HCT116 (cell line): Measurements from ENCODE around the gene PHACTR1. TPM values are rescaled to one million over a fixed set of nuclear protein-coding genes. Genes with fewer than 3 reads are reported as not detected.

ENCODE experiments used
- ATAC-seq: fragments of 200-7000 bp; cut with Tn5 transposase; 2 replicates; pipeline ENCODE4 v1.9.1; 2020; ENCODE audit warnings: mild to moderate bottlenecking, moderate library complexity
- BruUV-seq: library from RNA; stranded (reverse); fragments of 400-500 nt; replicated peaks from 2 replicates; lab custom pipeline; 2021; lab: Mats Ljungman, UMichigan
- CTCF ChIA-PET: fragments of 300-600 bp; sonication (Branson Sonifier 250); formaldehyde crosslinking; loops from one replicate; lab custom pipeline; 2021; ENCODE audit warnings: antibody characterized with exemption; lab: Charles Lee
- POLR2A ChIA-PET: fragments of 300-600, 350-600 bp; sonication (Branson Sonifier 250); formaldehyde crosslinking; loops from one replicate; lab custom pipeline; 2021; ENCODE audit warnings: antibody characterized with exemption; lab: Charles Lee
- RAD21 ChIA-PET, 2 experiments: fragments of 300-600 bp; sonication (Branson Sonifier 250); formaldehyde crosslinking; loops; one replicate each; lab custom pipeline; 2023; ENCODE audit warnings: low total read pairs in 2 of 2; ENCODE audit not compliant: uncharacterized antibody in 2 of 2, unreplicated experiment in 2 of 2, low non-redundant PET in 1 of 2; lab: Charles Lee
- DNase-seq: peaks from one replicate; pipeline ENCODE4 v3.0.0-alpha.2; 2010; ENCODE audit warnings: low read depth, low spot score
- H2AFZ ChIP-seq: fragments of 200-600 bp; shearing (Covaris generic), sonication (generic); 2 replicates; pipeline ENCODE4 v1.6.1; 2017; ENCODE audit warnings: low read depth, mixed run types, mixed read lengths, antibody characterized with exemption, low read length; ENCODE audit not compliant: poor library complexity, severe bottlenecking
- H3K27ac ChIP-seq: 2 replicates; pipeline ENCODE4 v1.5.1; 2012; ENCODE audit warnings: low read depth, low read length
- H3K27me3 ChIP-seq: fragments of 200-600 bp; sonication (generic); 2 replicates; pipeline ENCODE4 v1.6.1; 2016; ENCODE audit warnings: mixed run types, low read length, mixed read lengths; ENCODE audit not compliant: insufficient read depth
- H3K36me3 ChIP-seq, 2 experiments: fragments of 200-500 bp in 1 of 2; fragments of 200-600 bp in 1 of 2; sonication (Bioruptor generic) in 1 of 2; sonication (generic) in 1 of 2; 2 replicates each; pipeline versions ENCODE4 v1.5.1 to v1.6.1; 2014 to 2016; ENCODE audit warnings: low read length in 2 of 2, inconsistent platforms in 1 of 2, mixed read lengths in 1 of 2, mixed run types in 1 of 2; ENCODE audit not compliant: insufficient read depth in 2 of 2, control insufficient read depth in 1 of 2
- H3K4me1 ChIP-seq, 2 experiments: fragments of 200-600 bp in 1 of 2; sonication (generic) in 1 of 2; 2 replicates each; pipeline versions ENCODE4 v1.5.1 to v1.6.1; 2012 to 2017; ENCODE audit warnings: low read length in 2 of 2, inconsistent platforms in 1 of 2, mild to moderate bottlenecking in 1 of 2, mixed read lengths in 1 of 2, mixed run types in 1 of 2, moderate library complexity in 1 of 2; ENCODE audit not compliant: insufficient read depth in 2 of 2, control insufficient read depth in 1 of 2
- H3K4me2 ChIP-seq: fragments of 200-600 bp; sonication (generic); 2 replicates; pipeline ENCODE4 v1.6.1; 2017; ENCODE audit warnings: mixed run types, low read length, mixed read lengths
- H3K4me3 ChIP-seq, 2 experiments: fragments of 200-600 bp in 1 of 2; sonication (generic) in 1 of 2; replicated peaks in 1 of 2; 2 replicates each; pipeline ENCODE4 v1.5.1; 2011 to 2016; ENCODE audit warnings: low read length in 2 of 2, control low read depth in 1 of 2, low read depth in 1 of 2, mild to moderate bottlenecking in 1 of 2, mixed read lengths in 1 of 2, mixed run types in 1 of 2
- H3K79me2 ChIP-seq: fragments of 200-600 bp; sonication (generic); 2 replicates; pipeline ENCODE4 v1.6.1; 2017; ENCODE audit warnings: mild to moderate bottlenecking, mixed run types, low read length, moderate library complexity, mixed read lengths; ENCODE audit not compliant: insufficient read depth
- H3K9ac ChIP-seq: fragments of 200-600 bp; sonication (generic); 2 replicates; pipeline ENCODE4 v1.6.1; 2016; ENCODE audit warnings: low read length, mixed read lengths
- H3K9me2 ChIP-seq: fragments of 200-600 bp; sonication (generic), shearing (Covaris generic); 2 replicates; pipeline ENCODE4 v1.6.1; 2017; ENCODE audit warnings: mixed run types, mild to moderate bottlenecking, moderate library complexity; ENCODE audit not compliant: insufficient read depth
- H3K9me3 ChIP-seq, 2 experiments: fragments of 200-500 bp in 1 of 2; fragments of 200-600 bp in 1 of 2; sonication (Bioruptor generic) in 1 of 2; sonication (generic) in 1 of 2; 2 replicates each; pipeline ENCODE4 v1.6.1; 2014 to 2017; ENCODE audit warnings: low read length in 2 of 2, mixed read lengths in 2 of 2, inconsistent platforms in 1 of 2, low read depth in 1 of 2, mild to moderate bottlenecking in 1 of 2, mixed run types in 1 of 2, moderate library complexity in 1 of 2; ENCODE audit not compliant: control insufficient read depth in 1 of 2, insufficient read depth in 1 of 2
- H4K20me1 ChIP-seq: fragments of 200-600 bp; sonication (generic), shearing (Covaris generic); 2 replicates; pipeline ENCODE4 v1.6.1; 2017; ENCODE audit warnings: mixed run types, mild to moderate bottlenecking, moderate library complexity; ENCODE audit not compliant: insufficient read depth
- CEBPB ChIP-seq: IDR thresholded peaks from 2 replicates; pipeline ENCODE4 v1.6.1; 2012; ENCODE audit warnings: low read depth
- EZH2 ChIP-seq: fragments of 200-600 bp; sonication (generic); IDR thresholded peaks from 2 replicates; pipeline ENCODE4 v1.6.1; 2017; ENCODE audit warnings: antibody characterized with exemption, mixed run types
- FOSL1 ChIP-seq: IDR thresholded peaks from 2 replicates; pipeline ENCODE4 v1.6.1; 2012; ENCODE audit warnings: low read depth
- POLR2A ChIP-seq: IDR thresholded peaks from 2 replicates; pipeline ENCODE4 v1.7.0; 2011; ENCODE audit warnings: borderline replicate concordance; ENCODE audit not compliant: insufficient read depth, insufficient read length; ENCODE audit errors: extremely low read depth
- RAD21 ChIP-seq: IDR thresholded peaks from 2 replicates; pipeline ENCODE4 v1.6.1; 2012; ENCODE audit warnings: low read depth, mild to moderate bottlenecking
- SIN3A ChIP-seq: IDR thresholded peaks from 2 replicates; pipeline ENCODE4 v1.6.1; 2012; ENCODE audit warnings: low read depth
- SP1 ChIP-seq: IDR thresholded peaks from 2 replicates; pipeline ENCODE4 v1.6.1; 2012; ENCODE audit warnings: low read depth
- SRF ChIP-seq: IDR thresholded peaks from 2 replicates; pipeline ENCODE4 v1.6.1; 2012; ENCODE audit warnings: low read depth
- YY1 ChIP-seq: IDR thresholded peaks from 2 replicates; pipeline ENCODE4 v1.6.1; 2011; ENCODE audit warnings: low read length, low read depth, moderate library complexity, mild to moderate bottlenecking; ENCODE audit not compliant: insufficient replicate concordance; ENCODE audit errors: extremely low read depth
- intact Hi-C: fragments of 100-400 bp; cut with micrococcal nuclease; formaldehyde crosslinking; loops from 2 replicates; pipeline ENCODE4 v1.10.0; 2022
- total RNA-seq: library from RNA; stranded (reverse); gene quantifications from one replicate; pipeline ENCODE4 v1.2.1, GENCODE V29; 2021; ENCODE audit not compliant: unreplicated experiment
- TF ChIP-seq, protein P1 (sequence below): IDR thresholded peaks from 2 replicates; pipeline ENCODE4 v1.6.1; 2012
- TF ChIP-seq, protein P2 (sequence below): IDR thresholded peaks from 2 replicates; pipeline ENCODE4 v1.6.1; 2012; ENCODE audit warnings: low read depth
- TF ChIP-seq, protein P3 (sequence below), 3 experiments: fragments of 200-600 bp in 1 of 3; sonication (generic) in 1 of 3; IDR thresholded peaks in 2 of 3; conservative IDR thresholded peaks in 1 of 3; 2 replicates each; pipeline ENCODE4 v1.5.1; 2012 to 2017; ENCODE audit warnings: low read depth in 2 of 3, low read length in 2 of 3, antibody characterized with exemption in 1 of 3, borderline replicate concordance in 1 of 3, control low read depth in 1 of 3, mild to moderate bottlenecking in 1 of 3, mixed read lengths in 1 of 3, mixed run types in 1 of 3, moderate library complexity in 1 of 3; ENCODE audit not compliant: insufficient read depth in 1 of 3
- TF ChIP-seq, protein P4 (sequence below): IDR thresholded peaks from 2 replicates; pipeline ENCODE4 v1.6.1; 2011; ENCODE audit warnings: mild to moderate bottlenecking, low read length, moderate library complexity; ENCODE audit not compliant: insufficient replicate concordance; ENCODE audit errors: extremely low read depth

The PHACTR1 gene
- total RNA-seq, 1 experiment from 2014 or later, result 0.17 TPM

DNA sequence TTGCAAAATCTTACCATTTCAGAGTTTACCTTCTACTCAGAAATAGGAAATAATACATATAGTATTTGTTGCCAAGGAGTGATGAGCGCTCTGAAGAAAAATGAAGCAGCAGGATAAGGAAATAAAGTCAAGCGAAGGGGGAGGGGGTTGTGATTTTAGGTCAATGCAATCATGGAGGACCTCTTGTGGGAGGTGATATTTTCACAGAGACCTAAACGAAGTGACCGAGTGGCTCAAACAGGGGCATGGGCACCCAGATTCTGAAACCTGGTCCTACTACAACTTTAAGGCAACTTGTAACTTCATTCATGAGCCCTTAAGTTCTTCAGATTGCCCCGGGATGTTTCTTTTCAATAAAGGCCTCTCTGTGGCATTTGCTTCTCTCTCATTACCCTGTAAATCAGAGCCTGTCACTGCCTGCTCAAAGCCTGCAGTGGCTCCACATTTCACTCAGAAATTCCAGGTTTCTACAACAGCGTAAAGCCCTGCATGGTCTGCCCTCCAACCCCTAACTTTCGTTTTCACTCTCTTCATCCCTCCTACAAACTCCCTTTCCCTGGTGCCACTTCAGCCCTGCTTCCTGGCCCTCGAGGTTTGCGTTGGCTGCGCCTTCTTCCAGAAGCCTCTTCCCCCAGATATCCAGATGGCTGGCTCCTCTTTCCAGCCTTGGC is 449.1 kb downstream of the PHACTR1 start:
- BruUV-seq, result no TSS peak
- Histone ChIP-seq H4K20me1 (no peaks in the 10 kb centered on the region), H3K27ac (no peak overlapping the region), H3K4me2 (no peak overlapping the region), H3K79me2 (no peaks in the 10 kb centered on the region), H3K27me3 (peaks cover 65% of the 10 kb centered on the region), H3K4me1 (no peaks in the 10 kb centered on the region), H3K4me3 (no peak overlapping the region), H3K9ac (no peak overlapping the region), H3K9me3 (no peaks in the 10 kb centered on the region), H3K9me2 (no peaks in the 10 kb centered on the region), H2AFZ (no peak overlapping the region), H3K36me3 (no peaks in the 10 kb centered on the region)
- intact Hi-C loops, result no loop called here
- TF ChIP-seq, protein P1, sequence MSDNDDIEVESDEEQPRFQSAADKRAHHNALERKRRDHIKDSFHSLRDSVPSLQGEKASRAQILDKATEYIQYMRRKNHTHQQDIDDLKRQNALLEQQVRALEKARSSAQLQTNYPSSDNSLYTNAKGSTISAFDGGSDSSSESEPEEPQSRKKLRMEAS, result no peak
- TF ChIP-seq EZH2 (no peak), YY1 (no peak), SP1 (no peak), SRF (no peak), POLR2A (no peak)
- no peak for ATAC-seq
- ChIA-PET RAD21 (no interaction called here), POLR2A (no interaction called here), CTCF (no interaction called here)
- no peak for DNase-seq

DNA sequence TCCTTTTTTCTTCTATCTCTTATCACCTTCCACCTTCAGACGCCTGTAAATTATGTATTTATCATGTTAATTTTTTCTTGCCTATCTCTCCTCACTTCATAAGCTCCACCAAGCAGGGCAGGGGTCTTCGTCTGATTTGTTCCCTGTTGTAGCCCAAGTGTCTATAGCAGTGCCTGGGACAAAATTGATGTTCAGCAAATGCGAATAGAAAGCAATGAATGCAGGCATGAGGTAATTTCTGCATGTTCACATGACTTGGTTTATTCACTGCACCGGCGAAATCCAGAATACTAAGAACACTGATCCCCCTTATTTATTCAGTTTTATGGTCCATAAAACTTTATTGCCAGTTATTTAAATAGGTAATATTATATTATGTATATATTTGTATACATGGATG is 449.7 kb downstream of the PHACTR1 start:
- ATAC-seq (no peak), DNase-seq (no peak)
- intact Hi-C loops, result no loop called here
- peaks cover 65% of the 10 kb centered on the region for H3K27me3 ChIP-seq
- no peak overlapping the region for H3K4me2 ChIP-seq
- ChIA-PET POLR2A (no interaction called here), RAD21 (no interaction called here), CTCF (no interaction called here)
- no peaks in the 10 kb centered on the region for H3K9me2 ChIP-seq
- no peaks in the 10 kb centered on the region for H4K20me1 ChIP-seq
- H3K36me3 ChIP-seq, result no peaks in the 10 kb centered on the region
- H3K9ac ChIP-seq, result no peak overlapping the region
- H3K79me2 ChIP-seq, result no peaks in the 10 kb centered on the region
- no peak overlapping the region for H2AFZ ChIP-seq
- no peaks in the 10 kb centered on the region for H3K4me1 ChIP-seq
- no peak overlapping the region for H3K4me3 ChIP-seq
- no peaks in the 10 kb centered on the region for H3K9me3 ChIP-seq
- BruUV-seq, result no TSS peak
- H3K27ac ChIP-seq, result no peak overlapping the region
- TF ChIP-seq, protein P2, sequence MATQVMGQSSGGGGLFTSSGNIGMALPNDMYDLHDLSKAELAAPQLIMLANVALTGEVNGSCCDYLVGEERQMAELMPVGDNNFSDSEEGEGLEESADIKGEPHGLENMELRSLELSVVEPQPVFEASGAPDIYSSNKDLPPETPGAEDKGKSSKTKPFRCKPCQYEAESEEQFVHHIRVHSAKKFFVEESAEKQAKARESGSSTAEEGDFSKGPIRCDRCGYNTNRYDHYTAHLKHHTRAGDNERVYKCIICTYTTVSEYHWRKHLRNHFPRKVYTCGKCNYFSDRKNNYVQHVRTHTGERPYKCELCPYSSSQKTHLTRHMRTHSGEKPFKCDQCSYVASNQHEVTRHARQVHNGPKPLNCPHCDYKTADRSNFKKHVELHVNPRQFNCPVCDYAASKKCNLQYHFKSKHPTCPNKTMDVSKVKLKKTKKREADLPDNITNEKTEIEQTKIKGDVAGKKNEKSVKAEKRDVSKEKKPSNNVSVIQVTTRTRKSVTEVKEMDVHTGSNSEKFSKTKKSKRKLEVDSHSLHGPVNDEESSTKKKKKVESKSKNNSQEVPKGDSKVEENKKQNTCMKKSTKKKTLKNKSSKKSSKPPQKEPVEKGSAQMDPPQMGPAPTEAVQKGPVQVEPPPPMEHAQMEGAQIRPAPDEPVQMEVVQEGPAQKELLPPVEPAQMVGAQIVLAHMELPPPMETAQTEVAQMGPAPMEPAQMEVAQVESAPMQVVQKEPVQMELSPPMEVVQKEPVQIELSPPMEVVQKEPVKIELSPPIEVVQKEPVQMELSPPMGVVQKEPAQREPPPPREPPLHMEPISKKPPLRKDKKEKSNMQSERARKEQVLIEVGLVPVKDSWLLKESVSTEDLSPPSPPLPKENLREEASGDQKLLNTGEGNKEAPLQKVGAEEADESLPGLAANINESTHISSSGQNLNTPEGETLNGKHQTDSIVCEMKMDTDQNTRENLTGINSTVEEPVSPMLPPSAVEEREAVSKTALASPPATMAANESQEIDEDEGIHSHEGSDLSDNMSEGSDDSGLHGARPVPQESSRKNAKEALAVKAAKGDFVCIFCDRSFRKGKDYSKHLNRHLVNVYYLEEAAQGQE, result no peak
- TF ChIP-seq, protein P3, sequence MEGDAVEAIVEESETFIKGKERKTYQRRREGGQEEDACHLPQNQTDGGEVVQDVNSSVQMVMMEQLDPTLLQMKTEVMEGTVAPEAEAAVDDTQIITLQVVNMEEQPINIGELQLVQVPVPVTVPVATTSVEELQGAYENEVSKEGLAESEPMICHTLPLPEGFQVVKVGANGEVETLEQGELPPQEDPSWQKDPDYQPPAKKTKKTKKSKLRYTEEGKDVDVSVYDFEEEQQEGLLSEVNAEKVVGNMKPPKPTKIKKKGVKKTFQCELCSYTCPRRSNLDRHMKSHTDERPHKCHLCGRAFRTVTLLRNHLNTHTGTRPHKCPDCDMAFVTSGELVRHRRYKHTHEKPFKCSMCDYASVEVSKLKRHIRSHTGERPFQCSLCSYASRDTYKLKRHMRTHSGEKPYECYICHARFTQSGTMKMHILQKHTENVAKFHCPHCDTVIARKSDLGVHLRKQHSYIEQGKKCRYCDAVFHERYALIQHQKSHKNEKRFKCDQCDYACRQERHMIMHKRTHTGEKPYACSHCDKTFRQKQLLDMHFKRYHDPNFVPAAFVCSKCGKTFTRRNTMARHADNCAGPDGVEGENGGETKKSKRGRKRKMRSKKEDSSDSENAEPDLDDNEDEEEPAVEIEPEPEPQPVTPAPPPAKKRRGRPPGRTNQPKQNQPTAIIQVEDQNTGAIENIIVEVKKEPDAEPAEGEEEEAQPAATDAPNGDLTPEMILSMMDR (IDR thresholded peaks at IDR 0.05 in 2 of 3, conservative IDR thresholded peaks at IDR 0.05 in 1 of 3; ENCODE audit: borderline replicate concordance in 1 of 3, insufficient read depth in 1 of 3, low read depth in 2 of 3, low read length in 2 of 3), result no peak
- no peak for TF ChIP-seq RAD21
- no peak for TF ChIP-seq CEBPB
- TF ChIP-seq EZH2, result no peak
- TF ChIP-seq FOSL1, result no peak
- no peak for TF ChIP-seq YY1
- TF ChIP-seq SIN3A, result no peak
- TF ChIP-seq, protein P4, sequence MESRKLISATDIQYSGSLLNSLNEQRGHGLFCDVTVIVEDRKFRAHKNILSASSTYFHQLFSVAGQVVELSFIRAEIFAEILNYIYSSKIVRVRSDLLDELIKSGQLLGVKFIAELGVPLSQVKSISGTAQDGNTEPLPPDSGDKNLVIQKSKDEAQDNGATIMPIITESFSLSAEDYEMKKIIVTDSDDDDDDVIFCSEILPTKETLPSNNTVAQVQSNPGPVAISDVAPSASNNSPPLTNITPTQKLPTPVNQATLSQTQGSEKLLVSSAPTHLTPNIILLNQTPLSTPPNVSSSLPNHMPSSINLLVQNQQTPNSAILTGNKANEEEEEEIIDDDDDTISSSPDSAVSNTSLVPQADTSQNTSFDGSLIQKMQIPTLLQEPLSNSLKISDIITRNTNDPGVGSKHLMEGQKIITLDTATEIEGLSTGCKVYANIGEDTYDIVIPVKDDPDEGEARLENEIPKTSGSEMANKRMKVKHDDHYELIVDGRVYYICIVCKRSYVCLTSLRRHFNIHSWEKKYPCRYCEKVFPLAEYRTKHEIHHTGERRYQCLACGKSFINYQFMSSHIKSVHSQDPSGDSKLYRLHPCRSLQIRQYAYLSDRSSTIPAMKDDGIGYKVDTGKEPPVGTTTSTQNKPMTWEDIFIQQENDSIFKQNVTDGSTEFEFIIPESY, result no peak
